HepG2 (cell line): ENCODE data around the gene B3GALNT1. TPM values are rescaled to one million over a fixed set of nuclear protein-coding genes. Genes with fewer than 3 reads are reported as not detected.

Source experiments
- CENPBD1 ChIP-seq: sonication (generic); formaldehyde crosslinking; IDR thresholded peaks from 2 replicates; pipeline ENCODE4 v1.8.0; 2022; ENCODE audit warnings: missing genetic modification reagents, low read depth, mild to moderate bottlenecking, borderline replicate concordance
- CTCF ChIP-seq: sonication (generic); formaldehyde crosslinking; IDR thresholded peaks from 2 replicates; pipeline ENCODE4 v1.5.0; 2020; ENCODE audit warnings: mild to moderate bottlenecking, missing genetic modification reagents, moderate library complexity
- ELF4 ChIP-seq: sonication (generic); formaldehyde crosslinking; IDR thresholded peaks from 2 replicates; pipeline ENCODE4 v1.5.0; 2020; ENCODE audit warnings: missing genetic modification reagents, mild to moderate bottlenecking, moderate library complexity, borderline replicate concordance
- ETS1 ChIP-seq: sonication (generic); formaldehyde crosslinking; IDR thresholded peaks from 2 replicates; pipeline ENCODE4 v1.4.0; 2020; ENCODE audit warnings: missing genetic modification reagents
- HIC2 ChIP-seq: sonication (generic); formaldehyde crosslinking; IDR thresholded peaks from 2 replicates; pipeline ENCODE4 v1.9.0; 2022; ENCODE audit warnings: low read depth, missing genetic modification reagents
- HNRNPH1 ChIP-seq: fragments of 200-400 bp; formaldehyde crosslinking; optimal IDR thresholded peaks from 2 replicates; pipeline ENCODE3; 2017; ENCODE audit warnings: mild to moderate bottlenecking, low read depth, low read length
- ISL2 ChIP-seq: sonication (generic); formaldehyde crosslinking; IDR thresholded peaks from 2 replicates; pipeline ENCODE4 v1.5.0; 2020; ENCODE audit warnings: missing genetic modification reagents
- MAFF ChIP-seq: IDR thresholded peaks from 2 replicates; pipeline ENCODE4 v1.6.1; 2011; ENCODE audit warnings: low read depth, low read length, improper control_type of control experiment
- MIER3 ChIP-seq: IDR thresholded peaks from 2 replicates; pipeline ENCODE4 v1.6.1; 2016; ENCODE audit warnings: missing compliant biosample characterization, borderline replicate concordance
- MTERF4 ChIP-seq: sonication (generic); formaldehyde crosslinking; IDR thresholded peaks from 2 replicates; pipeline ENCODE4 v1.8.0; 2023; ENCODE audit warnings: mild to moderate bottlenecking, missing genetic modification reagents
- RAD21 ChIP-seq: fragments of 450-650 bp; formaldehyde crosslinking; IDR thresholded peaks from 2 replicates; pipeline ENCODE4 v1.5.0; 2020; ENCODE audit warnings: mild to moderate bottlenecking
- SOX13 ChIP-seq, 3 experiments: fragments of 450-650 bp in 1 of 3; sonication (generic) in 1 of 3; formaldehyde crosslinking in 1 of 3; IDR thresholded peaks in 2 of 3; conservative IDR thresholded peaks in 1 of 3; 2 replicates each; pipeline versions ENCODE4 v1.5.0 to v1.6.1; 2016 to 2020; ENCODE audit warnings: antibody characterized with exemption in 1 of 3, mild to moderate bottlenecking in 1 of 3, missing compliant biosample characterization in 1 of 3, missing genetic modification reagents in 1 of 3, moderate library complexity in 1 of 3
- SOX6 ChIP-seq, 2 experiments: fragments of 450-650 bp in 1 of 2; sonication (generic) in 1 of 2; formaldehyde crosslinking in 1 of 2; IDR thresholded peaks; 2 replicates each; pipeline versions ENCODE4 v1.4.0 to v1.6.1; 2017 to 2020; ENCODE audit warnings: antibody characterized with exemption in 1 of 2, mild to moderate bottlenecking in 1 of 2, missing genetic modification reagents in 1 of 2
- ZGPAT ChIP-seq: IDR thresholded peaks from 2 replicates; pipeline ENCODE4 v1.6.1; 2016; ENCODE audit warnings: mild to moderate bottlenecking
- ZNF460 ChIP-seq: sonication (generic); formaldehyde crosslinking; IDR thresholded peaks from 2 replicates; pipeline ENCODE4 v1.5.1; 2020; ENCODE audit warnings: missing genetic modification reagents, mild to moderate bottlenecking, borderline replicate concordance
- ZNF629 ChIP-seq: sonication (generic); formaldehyde crosslinking; conservative IDR thresholded peaks from 2 replicates; pipeline ENCODE4 v1.5.0; 2020; ENCODE audit warnings: missing genetic modification reagents
- ZNF644 ChIP-seq: IDR thresholded peaks from 2 replicates; pipeline ENCODE4 v1.6.1; 2016; ENCODE audit warnings: low read depth
- ZNF784 ChIP-seq: sonication (generic); formaldehyde crosslinking; IDR thresholded peaks from 2 replicates; pipeline ENCODE4 v1.5.1; 2020; ENCODE audit warnings: missing genetic modification reagents, mild to moderate bottlenecking, borderline replicate concordance
- ZNF790 ChIP-seq: sonication (generic); formaldehyde crosslinking; IDR thresholded peaks from 2 replicates; pipeline ENCODE4 v1.8.0; 2022; ENCODE audit warnings: missing genetic modification reagents, mild to moderate bottlenecking, borderline replicate concordance
- polyA plus RNA-seq, 8 experiments: library from polyadenylated mRNA; depleted of rRNA in 3 of 8; stranded (reverse) in 7 of 8; unstranded in 1 of 8; fragments of >200 nt; fragmentation: Illumina TruSeq in 4 of 8; extraction: Trizol in 4 of 8; gene quantifications; 2 replicates each; pipeline versions ENCODE4 v1.2.1 to v1.2.3, GENCODE V29; 2011 to 2016; ENCODE audit warnings: low read depth in 4 of 8, missing spikeins in 1 of 8, mixed read lengths in 1 of 8; ENCODE audit not compliant: insufficient read depth in 1 of 8
- total RNA-seq, 5 experiments: library from RNA; depleted of rRNA; stranded (reverse); fragments of >200 nt; fragmentation: Illumina TruSeq; extraction: Trizol; gene quantifications; 2 replicates each; pipeline ENCODE4 v1.2.3, GENCODE V29; 2016; ENCODE audit warnings: low read depth in 1 of 5

The B3GALNT1 gene
- total and polyA plus RNA-seq, 2 of the 13 experiments (the other 11 are each of a cell fraction or from before 2014, with no cell fraction given): not detected

- TF ChIP-seq ZNF790 (CRISPR knock-in tag) (no peak), ZNF629 (CRISPR knock-in tag) (no peak), HNRNPH1 (no peak), CTCF (CRISPR knock-in tag) (no peak), SOX6 (IDR thresholded peaks at IDR 0.05) (no peak), SOX6 (CRISPR knock-in tag; IDR thresholded peaks at IDR 0.05) (peak; percentile 51), ETS1 (CRISPR knock-in tag) (no peak), HIC2 (peak; percentile 64; the same call in 1 of the 2 replicates), RAD21 (CRISPR knock-in tag) (no peak), ISL2 (CRISPR knock-in tag) (peak; percentile 52; the same call in 1 of the 2 replicates), ELF4 (CRISPR knock-in tag) (no peak), MTERF4 (CRISPR knock-in tag) (no peak), MIER3 (CRISPR knock-in tag) (no peak), ZNF644 (no peak), ZNF460 (no peak), ZNF784 (CRISPR knock-in tag) (no peak), CENPBD1 (no peak), SOX13 (IDR thresholded peaks at IDR 0.05) (no peak), SOX13 (CRISPR knock-in tag; conservative IDR thresholded peaks at IDR 0.05 in 1 of 2, IDR thresholded peaks at IDR 0.05 in 1 of 2) (peak in 1 of 2 experiments; percentile 63; a peak in 1 of 4 replicates), ZGPAT (no peak), MAFF (0 out of 2 replicates have a peak, but pooled peaks have one; percentile 21)
Observed at GRCh38 chr3:161042023-161042501, 63.1 kb downstream of the B3GALNT1 start (continued).
